Skeletal muscle tissue (tissue), 4 donors: ENCODE measurements around the gene GLYATL1. TPM values are rescaled to one million over a fixed set of nuclear protein-coding genes. Genes with fewer than 3 reads are reported as not detected.

Experiments
- H3K27ac ChIP-seq: one replicate; pipeline ENCODE4 v1.7.0; 2013; ENCODE audit warnings: mild to moderate bottlenecking, low read depth, low read length, inconsistent platforms
- H3K27me3 ChIP-seq, 3 donors: one replicate each; pipeline ENCODE4 v1.7.0; 2013; ENCODE audit warnings: low read length in 3 of 3; ENCODE audit not compliant: control insufficient read depth in 3 of 3, insufficient read depth in 3 of 3
- H3K36me3 ChIP-seq, 3 donors: one replicate each; pipeline ENCODE4 v1.7.0; 2013; ENCODE audit warnings: low read length in 3 of 3; ENCODE audit not compliant: control insufficient read depth in 3 of 3, insufficient read depth in 3 of 3
- H3K4me1 ChIP-seq, 3 donors: one replicate each; pipeline ENCODE4 v1.7.0; 2013; ENCODE audit warnings: low read length in 3 of 3, mild to moderate bottlenecking in 3 of 3; ENCODE audit not compliant: control insufficient read depth in 3 of 3, insufficient read depth in 3 of 3
- H3K4me3 ChIP-seq, 3 donors: one replicate each; pipeline ENCODE4 v1.7.0; 2013; ENCODE audit warnings: low read length in 3 of 3
- H3K9ac ChIP-seq, 3 donors: one replicate each; pipeline ENCODE4 v1.7.0; 2013; ENCODE audit warnings: low read length in 3 of 3, mild to moderate bottlenecking in 3 of 3, moderate library complexity in 2 of 3, low read depth in 1 of 3
- H3K9me3 ChIP-seq, 3 donors: one replicate each; pipeline ENCODE4 v1.7.0; 2013; ENCODE audit warnings: low read length in 3 of 3; ENCODE audit not compliant: control insufficient read depth in 3 of 3
- total RNA-seq: library from RNA; depleted of rRNA; stranded (reverse); fragments of >200 nt; gene quantifications from one replicate; pipeline ENCODE4 v1.2.3, GENCODE V29; 2014
- donor health status: Osteomylitis.

GLYATL1 gene, protein sequence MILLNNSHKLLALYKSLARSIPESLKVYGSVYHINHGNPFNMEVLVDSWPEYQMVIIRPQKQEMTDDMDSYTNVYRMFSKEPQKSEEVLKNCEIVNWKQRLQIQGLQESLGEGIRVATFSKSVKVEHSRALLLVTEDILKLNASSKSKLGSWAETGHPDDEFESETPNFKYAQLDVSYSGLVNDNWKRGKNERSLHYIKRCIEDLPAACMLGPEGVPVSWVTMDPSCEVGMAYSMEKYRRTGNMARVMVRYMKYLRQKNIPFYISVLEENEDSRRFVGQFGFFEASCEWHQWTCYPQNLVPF
- not detected for total RNA-seq

DNA sequence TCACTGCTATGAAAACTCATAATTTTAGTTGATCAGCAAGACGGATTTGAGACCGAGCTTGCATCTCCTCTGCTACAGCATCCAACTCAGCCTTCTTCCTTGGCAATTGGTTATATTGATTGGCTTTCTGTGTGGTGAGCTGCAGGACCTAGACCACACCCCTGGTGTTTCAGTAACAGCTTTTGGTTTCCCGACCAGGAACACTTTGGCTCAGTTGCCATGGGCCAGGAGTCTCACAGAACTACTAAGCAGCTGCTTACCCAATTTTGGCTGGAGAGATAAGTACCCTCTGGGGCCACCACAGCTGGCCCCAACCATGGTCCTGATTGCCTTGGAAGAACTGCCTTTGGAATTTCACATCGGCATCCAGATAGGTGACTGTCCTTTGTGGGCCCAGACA is at the start of gene GLYATL1:
Gene GLYATL1 (plus strand): TSS at position 212 of the 400 bp plus-strand sequence. CDS start 7,600 bp downstream, outside the sequence.
- no peaks in the 10 kb centered on the region for H3K9me3 ChIP-seq
- H3K4me3 ChIP-seq, result no peak within 1 kb of the TSS
- H3K9ac ChIP-seq, result no peak within 1 kb of the TSS
- H3K4me1 ChIP-seq, result no peaks in the 10 kb centered on the region
- H3K36me3 ChIP-seq, result no peaks in the 10 kb centered on the region
- H3K27ac ChIP-seq, result no peak within 1 kb of the TSS
- no peaks in the 10 kb centered on the region for H3K27me3 ChIP-seq

DNA sequence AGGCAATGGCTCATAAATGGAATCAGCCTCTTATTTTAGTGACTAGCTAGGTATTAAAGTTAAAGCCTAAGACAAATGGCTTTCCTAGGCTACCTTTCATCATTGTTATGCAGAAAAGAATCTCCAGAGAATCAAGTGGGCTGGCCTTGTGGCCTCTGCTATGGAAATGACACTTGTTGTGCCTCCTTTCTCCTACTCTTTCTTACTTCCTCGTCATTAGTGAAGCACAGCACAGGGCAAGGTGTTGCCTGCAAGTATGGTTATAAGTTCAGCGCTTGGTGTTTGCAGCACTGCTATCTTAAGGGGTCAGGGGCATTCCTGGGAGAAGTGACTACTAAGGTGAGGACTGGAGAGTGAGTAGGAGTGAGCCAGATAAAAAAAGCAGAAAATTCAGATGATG is 45.4 kb upstream of the GLYATL1 start:
- H3K36me3 ChIP-seq, result no peaks in the 10 kb centered on the region
- H3K27me3 ChIP-seq, result no peaks in the 10 kb centered on the region
- no peak overlapping the region for H3K27ac ChIP-seq
- no peak overlapping the region for H3K4me3 ChIP-seq
- no peaks in the 10 kb centered on the region for H3K4me1 ChIP-seq
- H3K9me3 ChIP-seq, result no peaks in the 10 kb centered on the region
- no peak overlapping the region for H3K9ac ChIP-seq

DNA sequence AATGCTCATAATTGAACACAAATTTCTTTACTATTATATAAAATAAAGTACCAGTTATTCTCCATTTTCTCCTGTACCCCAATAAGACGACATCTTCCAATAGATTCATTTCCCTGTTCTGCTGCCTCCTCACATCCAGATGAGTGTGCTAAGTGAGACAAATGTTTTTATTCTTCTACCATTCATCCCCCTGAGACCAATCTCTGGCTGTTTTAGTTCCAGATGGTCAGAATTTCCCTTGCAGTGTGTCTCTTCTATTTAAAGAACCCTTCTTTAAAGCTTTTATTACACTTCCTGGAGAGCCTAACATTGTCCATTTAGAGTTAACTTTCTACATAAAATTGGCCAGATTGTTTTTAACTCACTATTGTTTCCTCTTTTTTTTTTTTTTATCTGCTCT is 41.2 kb upstream of the GLYATL1 start:
- Histone ChIP-seq H3K9me3 (no peaks in the 10 kb centered on the region), H3K4me1 (no peaks in the 10 kb centered on the region), H3K27ac (no peak overlapping the region), H3K36me3 (no peaks in the 10 kb centered on the region), H3K4me3 (no peak overlapping the region), H3K27me3 (peaks cover 0 to 9% (median 3%) of the 10 kb centered on the region in 3 donors), H3K9ac (no peak overlapping the region)

DNA sequence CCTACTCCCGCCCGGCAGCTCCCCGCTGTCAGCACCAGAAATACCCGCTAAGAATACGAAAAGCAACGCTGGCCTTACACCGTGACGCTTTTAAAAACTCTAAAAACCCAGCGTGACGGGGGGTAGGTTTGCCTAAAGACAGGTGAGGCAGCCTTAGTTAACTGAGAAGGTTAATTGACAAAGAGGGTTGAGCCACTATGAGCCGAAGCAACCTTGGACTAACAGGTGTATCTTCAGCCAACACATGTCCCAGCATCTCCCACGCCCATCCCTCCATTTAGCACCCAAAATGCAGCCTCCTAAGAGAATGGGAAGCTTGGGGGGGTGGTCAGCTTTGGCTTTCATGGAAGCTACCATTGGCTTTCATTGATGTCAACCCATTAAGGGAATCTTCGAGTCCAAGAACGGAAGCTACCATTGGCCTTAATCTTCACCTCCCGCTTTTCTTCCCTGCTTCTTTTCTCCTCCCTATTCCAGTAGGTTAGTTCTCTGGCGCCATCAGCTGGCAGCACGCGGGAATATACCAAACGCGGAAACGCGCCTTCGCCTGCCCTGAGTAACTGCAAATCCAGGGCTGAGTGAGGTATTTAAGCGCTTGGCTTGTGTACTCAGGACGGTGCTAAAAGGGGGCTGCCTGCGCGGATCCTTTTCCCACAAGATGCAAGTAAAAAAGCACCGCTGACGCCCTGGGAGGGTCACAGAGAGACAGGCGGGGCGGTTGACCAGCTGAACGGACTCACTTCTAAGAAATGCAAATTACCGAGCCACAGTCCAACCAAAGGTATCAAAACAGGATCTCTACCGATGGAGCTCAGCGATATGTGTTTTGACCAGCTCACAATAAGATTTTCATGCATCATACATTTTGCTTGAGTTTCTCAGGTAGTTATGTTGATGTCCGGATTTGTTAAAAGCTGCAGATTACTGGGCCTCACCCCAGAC is 38.5 kb upstream of the GLYATL1 start:
- Histone ChIP-seq H3K4me3 (no peak overlapping the region), H3K36me3 (no peaks in the 10 kb centered on the region), H3K4me1 (peaks cover 0 to 5% (median 0%) of the 10 kb centered on the region in 3 donors), H3K27ac (no peak overlapping the region), H3K9ac (no peak overlapping the region), H3K9me3 (no peaks in the 10 kb centered on the region), H3K27me3 (peaks cover 9 to 23% (median 9%) of the 10 kb centered on the region in 3 donors)

DNA sequence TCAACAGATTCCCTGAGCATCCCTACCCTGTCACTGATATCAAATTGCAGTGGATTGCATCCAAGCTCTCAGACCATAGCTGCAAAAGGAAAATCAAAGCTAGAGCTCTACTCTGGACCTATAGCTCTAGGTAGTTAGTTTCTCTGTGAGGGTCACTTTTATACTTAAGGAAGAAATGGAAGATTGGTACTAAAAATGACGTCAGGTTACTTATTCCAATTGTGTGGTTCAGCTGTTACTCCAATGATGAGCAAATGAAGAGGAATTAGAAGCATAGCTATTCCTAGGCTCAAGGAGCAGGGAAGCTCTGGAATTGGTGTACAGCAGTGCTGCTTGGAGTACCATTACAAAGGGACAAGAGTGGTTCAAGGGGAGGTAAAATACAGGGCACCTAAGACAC is 36.4 kb upstream of the GLYATL1 start:
- Histone ChIP-seq H3K27me3 (peaks cover 9 to 26% (median 14%) of the 10 kb centered on the region in 3 donors), H3K9me3 (no peaks in the 10 kb centered on the region), H3K4me3 (no peak overlapping the region), H3K9ac (no peak overlapping the region), H3K27ac (no peak overlapping the region), H3K4me1 (peaks cover 0 to 5% (median 0%) of the 10 kb centered on the region in 3 donors), H3K36me3 (no peaks in the 10 kb centered on the region)

DNA sequence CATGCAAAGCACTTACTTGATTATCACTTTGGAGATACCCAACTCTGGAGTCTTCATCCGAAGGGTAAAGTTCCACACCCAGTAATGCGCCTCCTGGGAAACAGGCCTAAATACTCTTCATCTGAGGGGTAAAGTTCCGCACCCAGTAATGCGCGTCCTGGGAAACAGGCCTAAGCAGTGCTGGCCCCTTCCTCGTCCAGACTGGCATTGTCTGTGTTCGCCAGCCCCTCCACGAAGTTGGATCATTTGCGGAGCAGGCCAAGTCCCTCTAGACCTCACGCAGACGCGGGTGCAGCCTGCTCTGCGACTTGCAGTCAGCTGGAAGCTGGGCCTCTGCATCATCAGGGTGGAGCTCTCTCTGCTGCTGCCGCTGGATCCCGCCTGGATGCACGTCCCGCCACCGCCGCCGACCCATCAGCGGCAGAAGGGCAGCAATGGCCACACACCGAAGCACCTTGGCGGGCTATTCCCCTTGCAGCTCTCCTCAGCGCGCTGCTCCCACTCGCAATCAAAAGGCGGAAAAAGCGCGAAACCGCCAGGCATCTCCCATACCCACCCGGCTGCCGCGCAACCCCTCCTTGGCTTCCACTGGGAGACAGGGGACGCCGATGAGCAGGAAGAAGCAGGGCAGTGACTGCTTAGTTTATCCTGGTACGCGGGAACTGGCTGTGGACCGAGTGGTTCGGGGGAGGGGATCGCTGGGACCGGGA is 34.1 kb upstream of the GLYATL1 start:
- Histone ChIP-seq H3K36me3 (no peaks in the 10 kb centered on the region), H3K27ac (no peak overlapping the region), H3K27me3 (peaks cover 9 to 26% (median 14%) of the 10 kb centered on the region in 3 donors), H3K9ac (no peak overlapping the region), H3K9me3 (no peaks in the 10 kb centered on the region), H3K4me1 (peaks cover 0 to 5% (median 0%) of the 10 kb centered on the region in 3 donors), H3K4me3 (peak overlapping the region; percentile 37 to 59 (median 46))

DNA sequence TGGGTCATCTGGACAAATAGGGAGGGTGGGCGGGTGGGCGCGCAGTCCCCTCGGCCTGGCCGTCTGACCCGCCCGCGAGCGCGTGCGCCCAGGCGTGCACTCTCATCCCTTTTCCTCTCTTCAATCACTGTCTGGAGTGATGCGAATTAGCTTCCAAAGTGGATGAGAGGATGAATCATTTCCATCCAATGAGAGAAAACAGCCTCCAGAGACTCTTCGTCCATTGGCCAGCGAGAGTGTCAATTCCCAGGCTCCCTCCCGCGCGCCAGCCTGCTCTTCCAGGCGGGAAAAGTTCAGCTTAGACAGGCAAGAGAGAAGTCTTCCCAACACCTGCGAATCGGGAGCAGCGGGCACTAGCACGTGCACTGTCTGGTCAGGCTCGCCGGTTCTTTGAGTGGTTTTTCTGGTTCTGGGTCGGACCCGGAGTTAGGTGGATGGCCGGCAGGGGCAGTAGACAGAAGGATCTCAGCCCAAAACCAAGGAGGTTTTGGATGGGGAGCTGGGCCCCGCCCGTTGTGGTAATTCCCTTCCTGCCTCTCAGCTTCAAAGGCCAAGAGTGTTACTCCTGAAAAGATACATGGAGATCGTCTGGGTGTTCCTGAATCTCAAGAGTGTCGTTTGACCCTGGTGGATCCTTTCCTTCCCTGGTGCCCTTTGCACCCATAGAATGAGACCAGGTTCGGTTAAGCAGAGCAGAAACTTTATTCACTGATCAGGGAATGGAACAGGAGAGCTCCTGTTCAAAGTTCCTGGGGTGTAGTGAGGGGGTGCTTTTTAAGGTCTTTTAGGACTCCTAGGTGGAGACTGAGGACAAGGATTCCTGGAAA is 33.4 kb upstream of the GLYATL1 start:
- Histone ChIP-seq H3K4me3 (peak overlapping the region in 1 of 3 donors; percentile 18), H3K9ac (no peak overlapping the region), H3K4me1 (peaks cover 0 to 5% (median 0%) of the 10 kb centered on the region in 3 donors), H3K9me3 (no peaks in the 10 kb centered on the region), H3K27ac (no peak overlapping the region), H3K36me3 (no peaks in the 10 kb centered on the region), H3K27me3 (peaks cover 9 to 22% (median 14%) of the 10 kb centered on the region in 3 donors)

DNA sequence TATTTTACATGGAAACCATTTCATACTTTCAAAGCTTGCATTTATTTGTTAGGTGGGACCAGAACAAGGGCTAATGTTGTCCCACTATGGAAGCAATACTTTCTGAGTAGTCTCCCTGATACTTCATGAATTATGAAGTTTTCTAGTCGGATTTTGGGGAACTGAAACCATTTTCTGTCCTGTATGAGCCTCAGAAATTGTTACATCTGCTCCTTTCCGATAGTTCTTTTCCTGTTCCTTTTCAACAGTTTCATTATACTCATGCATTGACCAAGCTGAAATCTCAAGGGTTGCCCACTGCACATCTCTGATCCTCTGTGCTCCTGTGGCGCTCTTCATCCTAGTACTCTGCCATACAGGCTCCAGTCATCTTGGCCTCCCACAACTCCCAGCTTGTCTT is 31.5 kb upstream of the GLYATL1 start:
- Histone ChIP-seq H3K27me3 (peaks cover 9 to 18% (median 10%) of the 10 kb centered on the region in 3 donors), H3K27ac (no peak overlapping the region), H3K9me3 (no peaks in the 10 kb centered on the region), H3K4me3 (no peak overlapping the region), H3K36me3 (no peaks in the 10 kb centered on the region), H3K9ac (no peak overlapping the region), H3K4me1 (peaks cover 0 to 5% (median 0%) of the 10 kb centered on the region in 3 donors)

DNA sequence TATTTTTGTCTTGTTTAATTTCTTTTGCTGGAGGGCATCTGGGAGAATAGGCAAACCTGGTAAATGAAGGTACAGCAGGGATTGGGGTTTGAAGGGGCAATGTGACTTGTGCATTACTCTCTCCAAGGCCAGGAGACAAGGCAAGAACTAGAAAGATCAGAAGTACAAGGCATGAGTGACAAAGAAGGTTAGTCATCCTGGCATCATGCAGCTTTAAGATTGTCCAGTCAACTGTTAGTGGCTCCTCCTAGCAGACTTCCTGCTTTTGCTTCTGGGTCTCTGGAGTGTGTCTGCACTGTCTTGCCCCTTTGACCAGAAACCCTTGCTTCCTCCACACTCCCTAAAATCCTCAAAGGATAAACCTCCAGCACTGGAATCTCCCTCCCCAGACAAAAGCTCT is 27.2 kb upstream of the GLYATL1 start:
- Histone ChIP-seq H3K27ac (no peak overlapping the region), H3K4me3 (no peak overlapping the region), H3K27me3 (no peaks in the 10 kb centered on the region), H3K9ac (no peak overlapping the region), H3K36me3 (no peaks in the 10 kb centered on the region), H3K9me3 (peaks cover 0 to 3% (median 0%) of the 10 kb centered on the region in 3 donors), H3K4me1 (no peaks in the 10 kb centered on the region)
